ENCODE results near the gene NCOR1. TPM values are rescaled to one million over a fixed set of nuclear protein-coding genes. Genes with fewer than 3 reads are reported as not detected.
"Not testable (repeated sequence)": the region's sequence is repeated elsewhere in the genome, so short reads cannot be mapped to it uniquely, and the experiment has no call there.

The NCOR1 gene
- total RNA-seq, 1 donor from 2014 or later, result 81.0 TPM

DNA sequence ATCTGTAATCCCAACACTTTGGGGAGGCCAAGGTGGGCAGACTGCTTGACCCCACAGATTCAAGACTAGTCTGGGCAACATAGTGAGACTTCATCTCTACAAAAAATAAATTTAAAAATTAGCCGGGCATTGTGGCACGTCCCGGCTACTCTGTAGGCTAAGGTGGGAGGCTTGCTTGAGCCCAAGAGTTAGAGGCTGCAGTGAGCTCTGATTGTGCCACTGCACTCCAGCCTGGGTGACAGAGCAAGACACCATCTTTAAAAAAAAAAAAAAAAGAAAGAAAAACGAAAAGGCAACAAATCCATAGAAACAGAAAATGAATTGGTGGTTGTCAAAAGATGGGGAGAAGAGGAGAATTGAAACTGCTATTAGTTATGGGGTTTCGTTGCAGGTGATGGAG lies 27.7 kb downstream of the NCOR1 start:
- intact Hi-C loops (cut with DNase I), result no loop called here
- H3K36me3 ChIP-seq, result peaks cover 6 to 42% of the 10 kb centered on the region in 2 donors

GRCh38 chr17:16181581-16181980 lies 33.8 kb downstream of the NCOR1 start:
- H3K27me3 ChIP-seq, result no peaks in the 10 kb centered on the region
- intact Hi-C loops (cut with DNase I), result no loop called here
- DNase-seq (ENCODE audit: low spot score in 2 of 2), result no peak
- no peak overlapping the region for H3K4me3 ChIP-seq
- H3K9me3 ChIP-seq, result no peaks in the 10 kb centered on the region
- H3K27ac ChIP-seq, result no peak overlapping the region
- no peaks in the 10 kb centered on the region for H3K4me1 ChIP-seq
- peaks cover 3 to 20% of the 10 kb centered on the region in 2 donors for H3K36me3 ChIP-seq
- TF ChIP-seq, protein P1, sequence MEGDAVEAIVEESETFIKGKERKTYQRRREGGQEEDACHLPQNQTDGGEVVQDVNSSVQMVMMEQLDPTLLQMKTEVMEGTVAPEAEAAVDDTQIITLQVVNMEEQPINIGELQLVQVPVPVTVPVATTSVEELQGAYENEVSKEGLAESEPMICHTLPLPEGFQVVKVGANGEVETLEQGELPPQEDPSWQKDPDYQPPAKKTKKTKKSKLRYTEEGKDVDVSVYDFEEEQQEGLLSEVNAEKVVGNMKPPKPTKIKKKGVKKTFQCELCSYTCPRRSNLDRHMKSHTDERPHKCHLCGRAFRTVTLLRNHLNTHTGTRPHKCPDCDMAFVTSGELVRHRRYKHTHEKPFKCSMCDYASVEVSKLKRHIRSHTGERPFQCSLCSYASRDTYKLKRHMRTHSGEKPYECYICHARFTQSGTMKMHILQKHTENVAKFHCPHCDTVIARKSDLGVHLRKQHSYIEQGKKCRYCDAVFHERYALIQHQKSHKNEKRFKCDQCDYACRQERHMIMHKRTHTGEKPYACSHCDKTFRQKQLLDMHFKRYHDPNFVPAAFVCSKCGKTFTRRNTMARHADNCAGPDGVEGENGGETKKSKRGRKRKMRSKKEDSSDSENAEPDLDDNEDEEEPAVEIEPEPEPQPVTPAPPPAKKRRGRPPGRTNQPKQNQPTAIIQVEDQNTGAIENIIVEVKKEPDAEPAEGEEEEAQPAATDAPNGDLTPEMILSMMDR (IDR thresholded peaks at IDR 0.05), result no peak

More for the DNA sequence above, 27.7 kb downstream of the NCOR1 start:
- Histone ChIP-seq H3K27ac (no peak overlapping the region), H3K27me3 (no peaks in the 10 kb centered on the region), H3K9me3 (no peaks in the 10 kb centered on the region), H3K4me1 (no peaks in the 10 kb centered on the region), H3K4me3 (no peak overlapping the region)
- TF ChIP-seq, protein P1 (IDR thresholded peaks at IDR 0.05), result no peak
- no peak for DNase-seq (ENCODE audit: low spot score in 2 of 2)

DNA sequence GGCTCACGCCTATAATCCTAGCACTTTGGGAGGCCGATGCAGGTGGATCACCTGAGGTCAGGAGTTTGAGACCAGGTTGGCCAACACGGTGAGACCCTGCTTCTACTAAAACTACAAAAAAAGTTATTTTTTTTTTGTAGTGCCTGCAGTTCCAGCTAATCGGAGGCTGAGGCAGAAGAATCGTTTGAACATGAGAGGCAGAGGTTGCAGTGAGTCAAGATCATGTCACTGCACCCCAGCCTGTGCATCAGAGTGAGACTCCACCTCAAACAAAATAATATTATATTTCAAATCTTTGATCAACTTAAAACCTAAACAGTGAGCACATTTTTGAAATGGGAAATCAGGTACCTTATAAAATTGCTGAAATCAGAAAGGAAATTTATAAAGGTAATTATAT lies 36.5 kb downstream of the NCOR1 start:
- DNase-seq (ENCODE audit: low spot score in 2 of 2), result no peak
- H3K4me3 ChIP-seq, result no peak overlapping the region
- intact Hi-C loops (cut with DNase I), result no loop called here
- H3K36me3 ChIP-seq, result no peaks in the 10 kb centered on the region
- no peaks in the 10 kb centered on the region for H3K4me1 ChIP-seq
- no peaks in the 10 kb centered on the region for H3K9me3 ChIP-seq
- no peaks in the 10 kb centered on the region for H3K27me3 ChIP-seq
- TF ChIP-seq, protein P1 (IDR thresholded peaks at IDR 0.05), result no peak
- H3K27ac ChIP-seq, result no peak overlapping the region

- intact Hi-C loops (cut with DNase I), result no loop called here
- TF ChIP-seq, protein P1 (IDR thresholded peaks at IDR 0.05), result no peak
- no peak for DNase-seq (ENCODE audit: low spot score in 2 of 2)
- Histone ChIP-seq H3K9me3 (no peaks in the 10 kb centered on the region), H3K36me3 (peaks cover 8 to 37% of the 10 kb centered on the region in 2 donors), H3K4me3 (no peak overlapping the region), H3K27me3 (no peaks in the 10 kb centered on the region), H3K4me1 (no peaks in the 10 kb centered on the region), H3K27ac (no peak overlapping the region)
Measured at GRCh38 chr17:16171613-16172012, 43.7 kb downstream of the NCOR1 start.

DNA sequence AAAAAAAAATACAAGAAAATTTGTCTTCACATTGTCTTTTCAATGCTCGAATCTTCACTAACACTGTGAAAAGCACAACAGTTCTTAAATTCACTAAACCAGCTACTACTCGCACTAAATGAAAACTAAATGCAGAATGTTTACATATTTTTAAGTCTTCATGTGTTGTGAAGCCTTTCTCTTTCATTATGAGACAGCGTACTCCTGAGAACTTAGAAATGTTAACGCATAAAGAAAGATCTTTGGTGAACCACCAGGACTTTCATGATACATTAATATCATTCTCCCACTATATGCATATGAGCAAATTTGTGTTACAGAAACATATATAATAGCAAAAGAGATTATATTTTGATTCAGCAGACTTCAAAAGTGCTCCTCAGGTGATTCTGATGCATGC lies 48.6 kb downstream of the NCOR1 start:
- not testable (repeated sequence) for H3K27ac ChIP-seq, H3K4me1 ChIP-seq
- peaks cover 16 to 39% of the 10 kb centered on the region in 2 donors for H3K36me3 ChIP-seq

DNA sequence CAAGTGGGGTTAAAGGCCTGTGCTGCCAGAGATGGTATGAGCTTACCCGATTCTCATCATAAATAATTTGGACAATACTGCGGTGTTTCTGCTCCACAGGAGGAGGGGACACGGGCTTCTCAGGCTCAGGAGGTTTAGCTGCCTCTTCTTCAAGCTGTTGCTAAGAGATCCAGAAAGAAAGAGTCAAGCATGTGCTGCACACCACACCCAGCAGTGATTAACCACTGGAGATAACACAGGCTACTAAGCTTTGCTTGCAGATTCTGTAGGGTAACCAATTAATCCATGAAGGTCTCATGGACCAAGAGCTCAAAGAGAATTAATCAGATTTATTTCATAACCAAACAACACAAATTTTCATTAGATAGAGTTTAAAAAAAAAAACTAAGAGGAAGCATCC lies 56.6 kb downstream of the NCOR1 start:
- H3K36me3 ChIP-seq, result peaks cover 15 to 21% of the 10 kb centered on the region in 2 donors
- no peak for DNase-seq (ENCODE audit: low spot score in 2 of 2)
- intact Hi-C loops (cut with DNase I), result no loop called here
- no peaks in the 10 kb centered on the region for H3K27me3 ChIP-seq
- TF ChIP-seq, protein P1 (IDR thresholded peaks at IDR 0.05), result no peak
- H3K27ac ChIP-seq, result no peak overlapping the region
- peaks cover 0 to 3% of the 10 kb centered on the region in 2 donors for H3K4me1 ChIP-seq
- no peaks in the 10 kb centered on the region for H3K9me3 ChIP-seq
- H3K4me3 ChIP-seq, result no peak overlapping the region

More for the DNA sequence above, 48.6 kb downstream of the NCOR1 start:
- intact Hi-C loops (cut with DNase I); H3K27me3 ChIP-seq; H3K4me3 ChIP-seq; DNase-seq (ENCODE audit: low spot score in 2 of 2); H3K9me3 ChIP-seq: not testable (repeated sequence)

Measured in ascending aorta (tissue), 2 donors.